K562 (cell line): Measurements from ENCODE around the gene CLDN15. TPM values are rescaled to one million over a fixed set of nuclear protein-coding genes. Genes with fewer than 3 reads are reported as not detected.

Source experiments
- ADNP ChIP-seq: fragments of 200-800 bp; sonication (Bioruptor generic); IDR thresholded peaks from 2 replicates; pipeline ENCODE4 v1.6.1; 2016; ENCODE audit warnings: missing genetic modification characterization, missing compliant biosample characterization
- DMBX1 ChIP-seq: fragments of 250-450 bp; sonication (Bioruptor Pico); IDR thresholded peaks from 2 replicates; pipeline ENCODE4 v1.8.0; 2022; ENCODE audit warnings: inconsistent platforms, mild to moderate bottlenecking, moderate library complexity, borderline replicate concordance
- HNRNPUL1 ChIP-seq: fragments of 200-400 bp; formaldehyde crosslinking; IDR thresholded peaks from 2 replicates; pipeline ENCODE4 v1.6.1; 2017; ENCODE audit warnings: low read length
- RAD51 ChIP-seq: fragments of 450-650 bp; IDR thresholded peaks from 2 replicates; pipeline ENCODE4 v1.7.1; 2016; ENCODE audit warnings: low read depth, mild to moderate bottlenecking, borderline replicate concordance
- RBM22 ChIP-seq: fragments of 200-400 bp; formaldehyde crosslinking; IDR thresholded peaks from 2 replicates; pipeline ENCODE4 v1.6.1; 2018; ENCODE audit warnings: low read length, low read depth; ENCODE audit not compliant: poor library complexity, severe bottlenecking
- SAP30 ChIP-seq: fragments of 200-600 bp; sonication (generic); IDR thresholded peaks from 2 replicates; pipeline ENCODE4 v1.6.1; 2012; ENCODE audit warnings: borderline replicate concordance, low read depth, mild to moderate bottlenecking, moderate library complexity, low read length, control low read depth, inconsistent platforms; ENCODE audit not compliant: insufficient read depth, poor library complexity, severe bottlenecking
- SMAD1 ChIP-seq: fragments of 150-350 bp; IDR thresholded peaks from 2 replicates; pipeline ENCODE4 v1.6.1; 2014; ENCODE audit warnings: low read length, low read depth; ENCODE audit not compliant: partially characterized antibody
- SMAD2 ChIP-seq: fragments of 150-350 bp; IDR thresholded peaks from 2 replicates; pipeline ENCODE4 v1.6.1; 2014; ENCODE audit warnings: low read depth, mild to moderate bottlenecking, low read length
- TAF7 ChIP-seq: fragments of 450-650 bp; IDR thresholded peaks from 2 replicates; pipeline ENCODE4 v1.6.1; 2016; ENCODE audit warnings: missing genetic modification characterization, missing compliant biosample characterization
- ZNF551 ChIP-seq: fragments of 250-450 bp; sonication (Bioruptor Pico); IDR thresholded peaks from 2 replicates; pipeline ENCODE4 v1.5.0; 2021; ENCODE audit warnings: mild to moderate bottlenecking, moderate library complexity
- polyA plus RNA-seq, 8 experiments: library from polyadenylated mRNA; depleted of rRNA in 4 of 8; stranded (reverse) in 5 of 8; unstranded in 3 of 8; fragments of >200 nt; fragmentation: Nextera tagmentation in 2 of 8; fragmentation: Illumina TruSeq in 1 of 8; extraction: Ambion mirVana in 2 of 8; extraction: Trizol in 1 of 8; gene quantifications; 2 replicates each; pipeline versions ENCODE4 v1.2.1 to v1.2.3, GENCODE V29; 2011 to 2014; ENCODE audit warnings: inconsistent platforms in 1 of 8, missing spikeins in 1 of 8
- total RNA-seq, 7 experiments: library from RNA; depleted of rRNA in 6 of 7; stranded (reverse); fragments of >200 nt in 6 of 7; fragmentation: Illumina TruSeq in 2 of 7; extraction: Trizol in 2 of 7; gene quantifications; 2 replicates each; pipeline versions ENCODE4 v1.2.1 to v1.2.3, GENCODE V29; 2011 to 2021; ENCODE audit warnings: low replicate concordance in 1 of 7
- TF ChIP-seq, protein P1 (sequence below): sonication (generic); formaldehyde crosslinking; IDR thresholded peaks from 2 replicates; pipeline ENCODE4 v1.8.0; 2022; ENCODE audit warnings: mild to moderate bottlenecking, low read depth, missing genetic modification reagents
- TF ChIP-seq, protein P2 (sequence below): fragments of 450-650 bp; IDR thresholded peaks from 2 replicates; pipeline ENCODE4 v1.7.1; 2018; ENCODE audit warnings: mild to moderate bottlenecking, low read depth; ENCODE audit not compliant: partially characterized antibody
- TF ChIP-seq, protein P3 (sequence below): sonication (generic); formaldehyde crosslinking; IDR thresholded peaks from 2 replicates; pipeline ENCODE4 v1.5.0; 2020; ENCODE audit warnings: missing genetic modification reagents
- TF ChIP-seq, protein P4 (sequence below): fragments of 250-450 bp; sonication (Bioruptor Pico); IDR thresholded peaks from 2 replicates; pipeline ENCODE4 v1.5.0; 2022; ENCODE audit warnings: mild to moderate bottlenecking
- TF ChIP-seq, protein P5 (sequence below): fragments of 250-450 bp; sonication (Bioruptor Pico); IDR thresholded peaks from 2 replicates; pipeline ENCODE4 v1.6.1; 2021; ENCODE audit warnings: mild to moderate bottlenecking
- TF ChIP-seq, protein P6 (sequence below): fragments of 450-650 bp; IDR thresholded peaks from 2 replicates; pipeline ENCODE4 v1.6.1; 2016

Gene CLDN15
- total and polyA plus RNA-seq, 9 of the 15 experiments (the other 6 are each of a cell fraction or from before 2014, with no cell fraction given): 0.32 to 14.5 (median 7.4) TPM

DNA sequence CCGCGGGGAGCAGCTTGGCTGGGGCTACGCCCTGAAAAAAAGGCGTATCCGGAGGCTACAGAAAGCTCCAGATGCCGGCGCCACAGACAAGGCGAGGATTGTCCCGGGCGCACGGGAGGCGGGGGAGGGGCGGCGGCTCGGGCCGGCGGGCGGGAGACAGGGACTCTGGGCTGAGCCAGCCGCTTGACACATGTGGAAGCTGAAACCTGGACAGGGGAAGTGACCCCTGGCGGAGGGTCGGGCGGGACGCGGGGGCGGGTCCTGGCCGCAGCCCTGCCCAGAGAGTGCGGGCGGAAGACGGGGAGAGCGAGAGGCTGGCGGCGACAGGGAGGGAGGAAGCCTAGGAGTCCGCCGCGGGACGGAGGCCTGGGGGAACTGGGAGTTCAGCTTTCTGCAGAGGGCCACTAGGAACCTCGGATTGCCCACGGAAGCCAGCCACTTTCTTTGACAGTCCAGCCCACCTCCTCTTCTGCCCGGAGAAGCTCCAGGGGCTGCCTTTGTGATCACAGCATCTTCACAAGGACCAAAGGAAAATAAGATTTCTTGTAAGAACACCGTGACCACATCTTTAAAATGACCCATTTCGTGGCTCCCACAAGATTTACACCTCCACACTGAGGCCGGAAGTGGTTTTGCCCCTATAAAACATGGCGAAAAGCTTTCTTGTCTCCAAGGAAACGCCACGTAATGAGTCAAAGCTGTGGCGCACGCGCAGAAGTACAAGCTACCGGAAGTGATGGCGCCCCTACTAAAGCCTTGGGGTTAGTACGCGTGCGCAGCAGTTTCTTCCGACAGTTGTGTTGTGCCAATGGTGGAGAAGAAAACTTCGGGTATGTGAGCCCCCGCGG lies 20.0 kb downstream of the CLDN15 start, which contains the start of the genes PLOD3 and ZNHIT1 (continued):
- TF ChIP-seq SAP30 (peak; percentile 46), SMAD2 (no peak), ZNF551 (CRISPR knock-in tag) (no peak), RBM22 (no peak), HNRNPUL1 (no peak), SMAD1 (no peak), DMBX1 (no peak; the same call in 1 of the 2 replicates), ADNP (tag) (no peak), RAD51 (no peak), TAF7 (tag) (no peak)
- TF ChIP-seq, protein P1, sequence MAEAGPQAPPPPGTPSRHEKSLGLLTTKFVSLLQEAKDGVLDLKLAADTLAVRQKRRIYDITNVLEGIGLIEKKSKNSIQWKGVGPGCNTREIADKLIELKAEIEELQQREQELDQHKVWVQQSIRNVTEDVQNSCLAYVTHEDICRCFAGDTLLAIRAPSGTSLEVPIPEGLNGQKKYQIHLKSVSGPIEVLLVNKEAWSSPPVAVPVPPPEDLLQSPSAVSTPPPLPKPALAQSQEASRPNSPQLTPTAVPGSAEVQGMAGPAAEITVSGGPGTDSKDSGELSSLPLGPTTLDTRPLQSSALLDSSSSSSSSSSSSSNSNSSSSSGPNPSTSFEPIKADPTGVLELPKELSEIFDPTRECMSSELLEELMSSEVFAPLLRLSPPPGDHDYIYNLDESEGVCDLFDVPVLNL (CRISPR knock-in tag): no peak
- TF ChIP-seq, protein P2, sequence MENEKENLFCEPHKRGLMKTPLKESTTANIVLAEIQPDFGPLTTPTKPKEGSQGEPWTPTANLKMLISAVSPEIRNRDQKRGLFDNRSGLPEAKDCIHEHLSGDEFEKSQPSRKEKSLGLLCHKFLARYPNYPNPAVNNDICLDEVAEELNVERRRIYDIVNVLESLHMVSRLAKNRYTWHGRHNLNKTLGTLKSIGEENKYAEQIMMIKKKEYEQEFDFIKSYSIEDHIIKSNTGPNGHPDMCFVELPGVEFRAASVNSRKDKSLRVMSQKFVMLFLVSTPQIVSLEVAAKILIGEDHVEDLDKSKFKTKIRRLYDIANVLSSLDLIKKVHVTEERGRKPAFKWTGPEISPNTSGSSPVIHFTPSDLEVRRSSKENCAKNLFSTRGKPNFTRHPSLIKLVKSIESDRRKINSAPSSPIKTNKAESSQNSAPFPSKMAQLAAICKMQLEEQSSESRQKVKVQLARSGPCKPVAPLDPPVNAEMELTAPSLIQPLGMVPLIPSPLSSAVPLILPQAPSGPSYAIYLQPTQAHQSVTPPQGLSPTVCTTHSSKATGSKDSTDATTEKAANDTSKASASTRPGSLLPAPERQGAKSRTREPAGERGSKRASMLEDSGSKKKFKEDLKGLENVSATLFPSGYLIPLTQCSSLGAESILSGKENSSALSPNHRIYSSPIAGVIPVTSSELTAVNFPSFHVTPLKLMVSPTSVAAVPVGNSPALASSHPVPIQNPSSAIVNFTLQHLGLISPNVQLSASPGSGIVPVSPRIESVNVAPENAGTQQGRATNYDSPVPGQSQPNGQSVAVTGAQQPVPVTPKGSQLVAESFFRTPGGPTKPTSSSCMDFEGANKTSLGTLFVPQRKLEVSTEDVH: peak; percentile 63
- TF ChIP-seq, protein P3, sequence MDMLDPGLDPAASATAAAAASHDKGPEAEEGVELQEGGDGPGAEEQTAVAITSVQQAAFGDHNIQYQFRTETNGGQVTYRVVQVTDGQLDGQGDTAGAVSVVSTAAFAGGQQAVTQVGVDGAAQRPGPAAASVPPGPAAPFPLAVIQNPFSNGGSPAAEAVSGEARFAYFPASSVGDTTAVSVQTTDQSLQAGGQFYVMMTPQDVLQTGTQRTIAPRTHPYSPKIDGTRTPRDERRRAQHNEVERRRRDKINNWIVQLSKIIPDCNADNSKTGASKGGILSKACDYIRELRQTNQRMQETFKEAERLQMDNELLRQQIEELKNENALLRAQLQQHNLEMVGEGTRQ (CRISPR knock-in tag): no peak
- TF ChIP-seq, protein P4, sequence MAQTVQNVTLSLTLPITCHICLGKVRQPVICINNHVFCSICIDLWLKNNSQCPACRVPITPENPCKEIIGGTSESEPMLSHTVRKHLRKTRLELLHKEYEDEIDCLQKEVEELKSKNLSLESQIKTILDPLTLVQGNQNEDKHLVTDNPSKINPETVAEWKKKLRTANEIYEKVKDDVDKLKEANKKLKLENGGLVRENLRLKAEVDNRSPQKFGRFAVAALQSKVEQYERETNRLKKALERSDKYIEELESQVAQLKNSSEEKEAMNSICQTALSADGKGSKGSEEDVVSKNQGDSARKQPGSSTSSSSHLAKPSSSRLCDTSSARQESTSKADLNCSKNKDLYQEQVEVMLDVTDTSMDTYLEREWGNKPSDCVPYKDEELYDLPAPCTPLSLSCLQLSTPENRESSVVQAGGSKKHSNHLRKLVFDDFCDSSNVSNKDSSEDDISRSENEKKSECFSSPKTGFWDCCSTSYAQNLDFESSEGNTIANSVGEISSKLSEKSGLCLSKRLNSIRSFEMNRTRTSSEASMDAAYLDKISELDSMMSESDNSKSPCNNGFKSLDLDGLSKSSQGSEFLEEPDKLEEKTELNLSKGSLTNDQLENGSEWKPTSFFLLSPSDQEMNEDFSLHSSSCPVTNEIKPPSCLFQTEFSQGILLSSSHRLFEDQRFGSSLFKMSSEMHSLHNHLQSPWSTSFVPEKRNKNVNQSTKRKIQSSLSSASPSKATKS (CRISPR knock-in tag): no peak
- TF ChIP-seq, protein P5, sequence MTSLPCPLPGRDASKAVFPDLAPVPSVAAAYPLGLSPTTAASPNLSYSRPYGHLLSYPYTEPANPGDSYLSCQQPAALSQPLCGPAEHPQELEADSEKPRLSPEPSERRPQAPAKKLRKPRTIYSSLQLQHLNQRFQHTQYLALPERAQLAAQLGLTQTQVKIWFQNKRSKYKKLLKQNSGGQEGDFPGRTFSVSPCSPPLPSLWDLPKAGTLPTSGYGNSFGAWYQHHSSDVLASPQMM: no peak
- TF ChIP-seq, protein P6, sequence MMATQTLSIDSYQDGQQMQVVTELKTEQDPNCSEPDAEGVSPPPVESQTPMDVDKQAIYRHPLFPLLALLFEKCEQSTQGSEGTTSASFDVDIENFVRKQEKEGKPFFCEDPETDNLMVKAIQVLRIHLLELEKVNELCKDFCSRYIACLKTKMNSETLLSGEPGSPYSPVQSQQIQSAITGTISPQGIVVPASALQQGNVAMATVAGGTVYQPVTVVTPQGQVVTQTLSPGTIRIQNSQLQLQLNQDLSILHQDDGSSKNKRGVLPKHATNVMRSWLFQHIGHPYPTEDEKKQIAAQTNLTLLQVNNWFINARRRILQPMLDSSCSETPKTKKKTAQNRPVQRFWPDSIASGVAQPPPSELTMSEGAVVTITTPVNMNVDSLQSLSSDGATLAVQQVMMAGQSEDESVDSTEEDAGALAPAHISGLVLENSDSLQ: peak; percentile 38; the same call in 1 of the 2 replicates
